Transverse colon (tissue), 3 donors: Measurements from ENCODE around the gene NPLOC4.

ENCODE experiments used
- CTCF ChIP-seq, 5 experiments: fragments of 200-600 bp in 3 of 5; fragments of 450-650 bp in 2 of 5; sonication (generic) in 3 of 5; IDR thresholded peaks; 1 replicate in 2 of 5; 2 replicates in 3 of 5; pipeline ENCODE4 v1.5.1; 2016 to 2017; ENCODE audit warnings: antibody characterized with exemption in 5 of 5, inconsistent platforms in 3 of 5, mild to moderate bottlenecking in 2 of 5, moderate library complexity in 1 of 5
- POLR2A ChIP-seq: fragments of 450-650 bp; IDR thresholded peaks from one replicate; pipeline ENCODE4 v1.6.1; 2016; ENCODE audit warnings: antibody characterized with exemption, mild to moderate bottlenecking, moderate library complexity

GRCh38 chr17:81556175-81556691 lies 80.7 kb downstream of the NPLOC4 start:
- TF ChIP-seq CTCF (IDR thresholded peaks at IDR 0.05) (no peak), POLR2A (no peak)
